Measurements from ENCODE around the gene ARL15. TPM values are rescaled to one million over a fixed set of nuclear protein-coding genes. Genes with fewer than 3 reads are reported as not detected.

Gene ARL15
- total and polyA plus RNA-seq, 2 of the 8 experiments (the other 6 are each of a cell fraction or from before 2014, with no cell fraction given) = 9.9 to 21.2 TPM

DNA sequence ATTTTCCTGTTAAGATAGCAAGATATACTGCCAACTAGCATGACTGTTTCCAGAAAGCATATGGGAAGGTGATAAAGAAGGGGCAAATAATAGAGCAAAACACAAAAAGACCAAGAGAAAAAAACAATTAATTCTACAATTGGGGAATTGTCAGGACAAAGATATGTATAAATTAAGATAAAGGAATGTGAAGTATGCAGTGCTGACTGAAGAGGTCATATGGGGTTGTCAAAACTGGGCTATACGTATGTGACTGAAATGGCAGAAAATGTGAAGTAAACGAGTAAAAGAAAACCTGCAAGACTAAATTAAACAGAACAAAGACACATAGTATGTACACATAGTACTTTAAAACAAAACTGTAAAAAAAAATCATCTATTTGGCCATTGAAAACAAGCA is 222.3 kb downstream of the ARL15 start:
- no peak overlapping the region for H3K4me2 ChIP-seq (ENCODE audit: insufficient read depth in 1 of 2, low read depth in 2 of 2, low read length in 2 of 2)
- H2AFZ ChIP-seq (ENCODE audit: low read length) = no peak overlapping the region
- H4K8ac ChIP-seq (ENCODE audit: extremely low read depth, insufficient read depth, low read length) = no peak overlapping the region
- H3K56ac ChIP-seq (replicated peaks; ENCODE audit: insufficient read length, low read depth, low read length) = no peak overlapping the region
- H2AK5ac ChIP-seq (ENCODE audit: low read depth, low read length) = no peak overlapping the region
- H3K23me2 ChIP-seq (ENCODE audit: low read depth, low read length) = peaks cover 1% of the 10 kb centered on the region; the same call in 1 of the 2 replicates
- H3K27me3 ChIP-seq (replicated peaks in 1 of 4; ENCODE audit: control insufficient read depth in 3 of 4, extremely low read depth in 1 of 4, insufficient read depth in 3 of 4, low read length in 3 of 4) = no peaks in the 10 kb centered on the region
- H3K9me3 ChIP-seq (ENCODE audit: insufficient read depth in 2 of 2, low read depth in 1 of 2, low read length in 1 of 2) = no peaks in the 10 kb centered on the region
- no peak overlapping the region for H4K91ac ChIP-seq (replicated peaks; ENCODE audit: insufficient read length, low read length)
- H2BK120ac ChIP-seq (replicated peaks; ENCODE audit: low read depth, low read length) = no peak overlapping the region
- FAIRE-seq (no peak), DNase-seq (ENCODE audit: low read depth in 1 of 2, low spot score in 2 of 2) (no peak)
- no peak overlapping the region for H2BK20ac ChIP-seq (ENCODE audit: low read length)
- no peak for TF ChIP-seq PHF8 (conservative IDR thresholded peaks at IDR 0.05; ENCODE audit: low read depth, low read length)
- TF ChIP-seq CHD2 (IDR thresholded peaks at IDR 0.05; ENCODE audit: low read length) = no peak
- no peak for TF ChIP-seq BACH1 (IDR thresholded peaks at IDR 0.05; ENCODE audit: low read length)
- TF ChIP-seq CHD1 (IDR thresholded peaks at IDR 0.05; ENCODE audit: low read depth, low read length) = no peak
- TF ChIP-seq RFX5 (IDR thresholded peaks at IDR 0.05; ENCODE audit: borderline replicate concordance, low read depth, low read length) = no peak
- TF ChIP-seq, protein P1, sequence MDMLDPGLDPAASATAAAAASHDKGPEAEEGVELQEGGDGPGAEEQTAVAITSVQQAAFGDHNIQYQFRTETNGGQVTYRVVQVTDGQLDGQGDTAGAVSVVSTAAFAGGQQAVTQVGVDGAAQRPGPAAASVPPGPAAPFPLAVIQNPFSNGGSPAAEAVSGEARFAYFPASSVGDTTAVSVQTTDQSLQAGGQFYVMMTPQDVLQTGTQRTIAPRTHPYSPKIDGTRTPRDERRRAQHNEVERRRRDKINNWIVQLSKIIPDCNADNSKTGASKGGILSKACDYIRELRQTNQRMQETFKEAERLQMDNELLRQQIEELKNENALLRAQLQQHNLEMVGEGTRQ (IDR thresholded peaks at IDR 0.05; ENCODE audit: low read length) = no peak
- TF ChIP-seq YY1 (IDR thresholded peaks at IDR 0.05; ENCODE audit: low read depth, low read length) = no peak
- TF ChIP-seq POU5F1 (IDR thresholded peaks at IDR 0.05; ENCODE audit: low read depth, low read length) = no peak
- TF ChIP-seq RNF2 (IDR thresholded peaks at IDR 0.05; ENCODE audit: borderline replicate concordance, low read depth, low read length, missing control alignments, poor library complexity, severe bottlenecking) = no peak
- H3K14ac ChIP-seq (ENCODE audit: insufficient read length) = no peak overlapping the region
- H4K5ac ChIP-seq (ENCODE audit: insufficient read length, low read depth, low read length) = no peak overlapping the region
- H3K36me3 ChIP-seq (ENCODE audit: control insufficient read depth in 2 of 4, insufficient read depth in 4 of 4, low read length in 3 of 4) = no peaks in the 10 kb centered on the region
- H3K4ac ChIP-seq (replicated peaks; ENCODE audit: insufficient read length, low read depth, low read length) = no peak overlapping the region
- no peaks in the 10 kb centered on the region for H3K79me1 ChIP-seq (ENCODE audit: low read depth, low read length)
- H2BK15ac ChIP-seq (ENCODE audit: low read length) = no peak overlapping the region
- H3K79me2 ChIP-seq (ENCODE audit: control insufficient read depth in 1 of 2, insufficient read depth in 2 of 2, low read length in 2 of 2) = no peaks in the 10 kb centered on the region
- no peak overlapping the region for H3K4me3 ChIP-seq (ENCODE audit: extremely low read depth in 1 of 4, insufficient read depth in 2 of 4, low read depth in 3 of 4, low read length in 4 of 4)
- POLR2A ChIA-PET (ENCODE audit: partially characterized antibody) = no interaction called here
- H3K4me1 ChIP-seq (replicated peaks in 1 of 4; ENCODE audit: control insufficient read depth in 3 of 4, insufficient read depth in 4 of 4, low read length in 3 of 4) = peaks cover 0 to 3% (median 1%) of the 10 kb centered on the region in 4 experiments; a peak in 2 of 7 replicates
- no peaks in the 10 kb centered on the region for H4K20me1 ChIP-seq (replicated peaks in 1 of 2; ENCODE audit: control insufficient read depth in 1 of 2, insufficient read depth in 2 of 2, low read length in 2 of 2)
- H3K9ac ChIP-seq (replicated peaks in 1 of 4; ENCODE audit: extremely low read depth in 1 of 4, low read depth in 3 of 4, low read length in 3 of 4) = no peak overlapping the region
- H3K27ac ChIP-seq (ENCODE audit: low read depth, low read length) = no peak overlapping the region
- no peak overlapping the region for H2BK12ac ChIP-seq (ENCODE audit: low read depth, low read length)
- no peak overlapping the region for H2BK5ac ChIP-seq (ENCODE audit: low read depth, low read length)
- no peak overlapping the region for H3K23ac ChIP-seq (ENCODE audit: insufficient read length)
- WGBS, 2 experiments (ENCODE audit: extremely low coverage in 1 of 2, insufficient coverage in 1 of 2, insufficient read length in 1 of 2, insufficient replicate concordance in 2 of 2, low coverage in 1 of 2, low lambda C conversion rate in 2 of 2, missing lambda C conversion rate in 1 of 2) = 94% methylated on average over 2 of the region's 2 CpGs; no CpG with 5 or more reads in 1 of the 2 experiments
- CTCF ChIA-PET (ENCODE audit: partially characterized antibody) = interaction anchor here (0.9 to 1.1 kb wide), 4 partner anchors 10 to 661 kb away, joined by 3 to 4 read pairs (median 3); no protein-coding TSS in a partner anchor
- no peak overlapping the region for H3K18ac ChIP-seq (ENCODE audit: extremely low read depth, low read length)

Measured in H1 (cell line).